Naive thymus-derived CD4-positive, alpha-beta T cell (primary cell): Measurements from ENCODE around the gene PARD6B. TPM values are rescaled to one million over a fixed set of nuclear protein-coding genes. Genes with fewer than 3 reads are reported as not detected.
"Not testable (repeated sequence)": the region's sequence is repeated elsewhere in the genome, so short reads cannot be mapped to it uniquely, and the experiment has no call there.

Experiments
- ATAC-seq: fragments of 150-1000 bp; cut with Tn5 transposase; 2 replicates; pipeline ENCODE4 v1.10.0; 2021; ENCODE audit warnings: mild to moderate bottlenecking, moderate library complexity
- CTCF ChIA-PET: fragments of 350-600 bp; sonication (Branson Sonifier 250); formaldehyde crosslinking; loops from one replicate; lab custom pipeline; 2021; ENCODE audit warnings: antibody characterized with exemption; lab: Charles Lee
- POLR2A ChIA-PET: fragments of 350-600 bp; sonication (Branson Sonifier 250); formaldehyde crosslinking; loops from one replicate; lab custom pipeline; 2021; ENCODE audit warnings: antibody characterized with exemption, inconsistent platforms; lab: Charles Lee
- DNase-seq, 9 donors: peaks; one replicate each; pipeline versions ENCODE4 v3.0.0 to v3.0.0-alpha.2; 2020 to 2022; ENCODE audit warnings: mixed read lengths in 1 of 9
- H3K27ac ChIP-seq: one replicate; pipeline ENCODE4 v1.7.0; 2013; ENCODE audit warnings: mild to moderate bottlenecking, low read depth, low read length, moderate library complexity
- H3K27me3 ChIP-seq, 2 donors: one replicate each; pipeline ENCODE4 v1.7.0; 2013; ENCODE audit warnings: low read length in 2 of 2, mild to moderate bottlenecking in 2 of 2, moderate library complexity in 2 of 2; ENCODE audit not compliant: control insufficient read depth in 2 of 2, insufficient read depth in 2 of 2
- H3K36me3 ChIP-seq, 3 experiments: 1 replicate in 2 of 3; 2 replicates in 1 of 3; pipeline ENCODE4 v1.7.0; 2013; ENCODE audit warnings: low read length in 3 of 3, mild to moderate bottlenecking in 3 of 3, moderate library complexity in 1 of 3; ENCODE audit not compliant: insufficient read depth in 3 of 3, control insufficient read depth in 2 of 3
- H3K4me1 ChIP-seq, 2 donors: one replicate each; pipeline ENCODE4 v1.7.0; 2013; ENCODE audit warnings: low read length in 2 of 2, mild to moderate bottlenecking in 2 of 2, moderate library complexity in 1 of 2; ENCODE audit not compliant: control insufficient read depth in 2 of 2, insufficient read depth in 2 of 2
- H3K4me3 ChIP-seq: 2 replicates; pipeline ENCODE4 v1.7.0; 2013; ENCODE audit warnings: mild to moderate bottlenecking, low read length
- H3K9me3 ChIP-seq, 3 experiments: 1 replicate in 2 of 3; 2 replicates in 1 of 3; pipeline ENCODE4 v1.7.0; 2013; ENCODE audit warnings: low read length in 3 of 3; ENCODE audit not compliant: control insufficient read depth in 2 of 3
- H3K27ac Mint-ChIP-seq, 9 donors: one replicate each; pipeline ENCODE4 v1.8.0; 2020 to 2022; ENCODE audit warnings: mixed read lengths in 9 of 9, mild to moderate bottlenecking in 8 of 9, moderate library complexity in 5 of 9, inconsistent platforms in 2 of 9
- H3K27me3 Mint-ChIP-seq, 5 donors: one replicate each; pipeline ENCODE4 v1.8.0; 2021 to 2022; ENCODE audit warnings: mixed read lengths in 5 of 5, mild to moderate bottlenecking in 1 of 5
- H3K36me3 Mint-ChIP-seq, 5 donors: one replicate each; pipeline ENCODE4 v1.8.0; 2020 to 2022; ENCODE audit warnings: mixed read lengths in 5 of 5, mild to moderate bottlenecking in 3 of 5, inconsistent platforms in 1 of 5
- H3K4me1 Mint-ChIP-seq, 7 donors: one replicate each; pipeline ENCODE4 v1.8.0; 2020 to 2022; ENCODE audit warnings: mixed read lengths in 7 of 7, mild to moderate bottlenecking in 3 of 7, inconsistent platforms in 1 of 7
- H3K4me3 Mint-ChIP-seq, 10 donors: one replicate each; pipeline ENCODE4 v1.8.0; 2020 to 2022; ENCODE audit warnings: mild to moderate bottlenecking in 10 of 10, mixed read lengths in 10 of 10, moderate library complexity in 6 of 10, inconsistent platforms in 2 of 10
- H3K9me3 Mint-ChIP-seq, 11 donors: one replicate each; pipeline ENCODE4 v1.8.0; 2020 to 2022; ENCODE audit warnings: mixed read lengths in 11 of 11, mild to moderate bottlenecking in 4 of 11, inconsistent platforms in 1 of 11, moderate library complexity in 1 of 11
- intact Hi-C, 2 donors: fragments of 100-400 bp; cut with micrococcal nuclease; formaldehyde crosslinking; loops; one replicate each; pipeline ENCODE4 v1.15.1; 2023
- polyA plus RNA-seq, 2 donors: library from polyadenylated mRNA; unstranded; fragments of 300-500 nt; fragmentation: Illumina TruSeq; gene quantifications; one replicate each; pipeline ENCODE4 v1.2.3, GENCODE V29; 2021
- total RNA-seq, 6 experiments: library from RNA in 5 of 6; stranded (reverse) in 5 of 6; gene quantifications; 1 replicate in 5 of 6; 2 replicates in 1 of 6; pipeline ENCODE4 v1.2.3 and lab custom pipeline; 2021 to 2026

The PARD6B gene
- total and polyA plus RNA-seq, 7 experiments from 2014 or later, result 0.60 to 10.8 (median 5.5) TPM

DNA sequence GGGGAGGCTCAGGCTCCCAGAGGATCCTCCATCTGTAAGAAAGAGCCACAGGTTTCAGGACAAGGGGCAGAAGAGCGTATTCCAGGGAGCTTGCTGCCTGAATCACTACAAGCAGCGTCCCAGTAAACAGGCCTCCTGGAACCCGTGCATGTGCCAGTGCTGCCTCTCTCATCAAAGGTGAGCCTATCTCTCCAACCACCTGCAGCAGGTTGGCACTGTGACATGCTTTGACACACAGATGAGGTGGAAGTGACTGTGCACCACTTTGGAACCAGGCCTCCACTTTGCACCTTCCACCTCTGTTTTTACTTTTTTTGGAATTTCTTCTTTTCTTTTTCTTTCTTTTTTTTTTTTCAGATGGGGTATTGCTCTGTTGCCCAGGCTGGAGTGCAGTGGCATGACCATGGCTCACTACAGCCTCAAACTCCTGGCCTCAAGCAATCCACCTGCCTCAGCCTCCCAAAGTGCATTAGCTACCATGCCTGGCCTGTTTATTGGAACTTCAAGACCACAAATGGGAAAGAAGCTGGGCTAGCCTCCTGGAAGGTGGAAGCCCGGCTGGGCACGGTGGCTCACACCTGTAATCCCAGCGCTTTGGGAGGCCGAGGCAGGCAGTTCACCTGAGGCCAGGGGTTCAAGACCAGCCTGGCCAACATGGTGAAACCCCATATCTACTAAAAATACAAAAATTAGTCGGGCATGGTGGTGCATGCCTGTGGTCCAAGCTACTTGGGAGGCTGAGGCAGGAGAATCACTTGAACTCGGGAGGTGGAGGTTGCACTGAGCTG is 27.5 kb upstream of the PARD6B start:
- H3K4me3 ChIP-seq, H3K4me3 Mint-ChIP-seq, H3K36me3 ChIP-seq, H3K36me3 Mint-ChIP-seq, H3K4me1 ChIP-seq, DNase-seq, H3K4me1 Mint-ChIP-seq, H3K27me3 Mint-ChIP-seq, H3K27me3 ChIP-seq, H3K9me3 Mint-ChIP-seq, H3K9me3 ChIP-seq, ATAC-seq, H3K27ac ChIP-seq, intact Hi-C loops, CTCF ChIA-PET, H3K27ac Mint-ChIP-seq: not testable (repeated sequence)
- POLR2A ChIA-PET, result interaction anchor here (0.7 kb wide), 1 partner anchor 34 kb away, joined by 3 read pairs; no protein-coding TSS in a partner anchor

DNA sequence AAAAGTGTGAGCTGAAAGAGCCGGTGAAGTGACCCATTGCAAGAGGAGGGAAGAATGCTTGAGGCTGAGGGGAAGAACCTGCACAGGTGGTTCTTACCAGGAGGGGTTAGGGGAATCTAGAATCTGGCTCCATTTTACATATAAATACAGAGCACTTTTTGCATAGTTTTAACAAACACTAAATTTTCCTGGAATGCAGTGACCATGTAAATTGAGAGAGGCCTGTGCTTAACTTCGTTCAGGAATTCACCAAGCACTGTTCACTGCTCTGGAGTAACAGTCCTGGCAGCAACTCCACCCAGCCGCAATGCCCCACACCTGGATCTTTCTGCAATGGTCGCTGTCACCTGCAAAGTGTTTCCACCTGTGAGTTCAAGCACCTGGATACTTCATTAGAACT is 26.9 kb upstream of the PARD6B start:
- no peaks in the 10 kb centered on the region for H3K36me3 Mint-ChIP-seq
- CTCF ChIA-PET, result no interaction called here
- H3K9me3 Mint-ChIP-seq, result no peaks in the 10 kb centered on the region

DNA sequence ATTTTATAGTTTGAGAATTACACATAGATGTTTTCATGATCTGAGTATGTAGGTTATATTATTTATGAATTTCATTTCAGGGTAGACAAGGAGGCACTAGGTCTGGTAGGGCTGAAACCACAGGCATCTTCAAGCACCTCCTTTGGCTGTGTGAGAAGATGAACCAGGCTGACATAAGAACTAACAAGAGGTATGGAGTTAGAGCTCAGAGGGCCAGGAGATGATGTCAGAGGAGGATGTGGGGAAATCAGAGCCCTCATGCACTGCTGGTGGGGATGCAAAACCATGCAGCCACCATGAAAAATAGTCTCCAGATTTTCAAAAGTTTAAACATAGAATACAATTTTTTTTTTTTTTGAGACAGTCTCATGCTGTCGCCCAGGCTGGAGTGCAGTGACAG is 26.4 kb upstream of the PARD6B start:
- Mint-ChIP-seq H3K36me3 (no peaks in the 10 kb centered on the region), H3K27ac (no peak overlapping the region), H3K27me3 (peaks cover 0 to 6% (median 0%) of the 10 kb centered on the region in 5 donors), H3K9me3 (no peaks in the 10 kb centered on the region), H3K4me1 (peaks cover 0 to 3% (median 0%) of the 10 kb centered on the region in 7 donors), H3K4me3 (no peak overlapping the region)
- ATAC-seq, result no peak
- ChIA-PET POLR2A (no interaction called here), CTCF (no interaction called here)
- H3K27ac ChIP-seq, result no peak overlapping the region
- H3K4me3 ChIP-seq, result no peak overlapping the region
- intact Hi-C loops, result no loop called here
- no peaks in the 10 kb centered on the region for H3K9me3 ChIP-seq
- no peaks in the 10 kb centered on the region for H3K4me1 ChIP-seq
- no peak for DNase-seq
- peaks cover 0 to 7% of the 10 kb centered on the region in 2 donors for H3K27me3 ChIP-seq
- H3K36me3 ChIP-seq, result no peaks in the 10 kb centered on the region

More for the DNA sequence above, 26.9 kb upstream of the PARD6B start:
- Histone ChIP-seq H3K27ac (no peak overlapping the region), H3K4me3 (no peak overlapping the region), H3K4me1 (no peaks in the 10 kb centered on the region), H3K36me3 (no peaks in the 10 kb centered on the region), H3K9me3 (no peaks in the 10 kb centered on the region), H3K27me3 (peaks cover 0 to 7% of the 10 kb centered on the region in 2 donors)
- POLR2A ChIA-PET, result interaction anchor here (0.7 kb wide), 1 partner anchor 34 kb away, joined by 3 read pairs; no protein-coding TSS in a partner anchor
- intact Hi-C loops, result no loop called here
- Mint-ChIP-seq H3K27me3 (peaks cover 0 to 7% (median 0%) of the 10 kb centered on the region in 5 donors), H3K27ac (no peak overlapping the region), H3K4me1 (peaks cover 0 to 3% (median 0%) of the 10 kb centered on the region in 7 donors), H3K4me3 (no peak overlapping the region)
- DNase-seq (no peak), ATAC-seq (no peak)

DNA sequence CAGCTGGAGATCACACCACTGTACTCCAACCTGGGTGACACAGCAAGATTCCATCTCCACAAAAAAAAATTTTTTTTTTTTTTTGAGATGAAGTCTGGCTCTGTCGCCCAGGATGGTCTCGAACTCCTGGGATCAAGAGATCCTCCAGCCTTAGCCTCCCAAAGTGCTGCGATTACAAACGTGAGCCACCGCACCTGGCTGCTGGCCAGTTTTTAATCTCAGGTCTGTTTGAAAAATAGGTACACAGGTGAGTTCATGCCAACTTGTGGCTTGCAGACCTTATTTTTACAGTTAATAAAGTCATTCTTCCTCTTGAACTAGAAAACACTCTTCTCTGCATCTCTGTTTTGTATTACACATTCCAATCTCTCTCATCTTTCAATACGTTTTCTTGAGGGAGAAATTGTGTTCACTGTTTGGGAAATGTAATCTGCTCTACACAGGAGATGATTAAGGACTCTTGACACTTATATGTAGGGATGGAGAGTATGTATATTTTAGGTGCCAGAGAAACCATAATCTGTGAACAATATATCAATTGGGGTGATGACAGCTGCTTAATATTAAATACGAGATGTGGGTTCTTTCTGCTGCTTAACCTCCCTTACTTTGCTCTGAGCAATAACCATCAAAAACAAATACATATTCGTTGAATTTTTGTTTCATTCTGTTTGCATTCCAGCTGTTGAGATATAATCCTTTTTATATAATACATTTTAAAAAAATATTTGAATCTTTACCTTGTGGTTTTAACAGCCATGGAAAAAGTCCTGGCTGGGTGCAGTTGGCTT is 22.3 kb upstream of the PARD6B start:
- intact Hi-C loops, result no loop called here
- no peak overlapping the region for H3K27ac ChIP-seq
- H3K4me3 ChIP-seq, result no peak overlapping the region
- Mint-ChIP-seq H3K4me3 (no peak overlapping the region), H3K9me3 (no peaks in the 10 kb centered on the region), H3K36me3 (peaks cover 0 to 5% (median 0%) of the 10 kb centered on the region in 5 donors), H3K27me3 (peaks cover 19 to 29% (median 27%) of the 10 kb centered on the region in 5 donors), H3K4me1 (peaks cover 0 to 3% (median 0%) of the 10 kb centered on the region in 7 donors), H3K27ac (no peak overlapping the region)
- H3K27me3 ChIP-seq, result peaks cover 0 to 3% of the 10 kb centered on the region in 2 donors
- ChIA-PET POLR2A (no interaction called here), CTCF (no interaction called here)
- no peak for DNase-seq
- no peaks in the 10 kb centered on the region for H3K36me3 ChIP-seq
- H3K4me1 ChIP-seq, result no peaks in the 10 kb centered on the region
- H3K9me3 ChIP-seq, result no peaks in the 10 kb centered on the region
- ATAC-seq, result no peak

DNA sequence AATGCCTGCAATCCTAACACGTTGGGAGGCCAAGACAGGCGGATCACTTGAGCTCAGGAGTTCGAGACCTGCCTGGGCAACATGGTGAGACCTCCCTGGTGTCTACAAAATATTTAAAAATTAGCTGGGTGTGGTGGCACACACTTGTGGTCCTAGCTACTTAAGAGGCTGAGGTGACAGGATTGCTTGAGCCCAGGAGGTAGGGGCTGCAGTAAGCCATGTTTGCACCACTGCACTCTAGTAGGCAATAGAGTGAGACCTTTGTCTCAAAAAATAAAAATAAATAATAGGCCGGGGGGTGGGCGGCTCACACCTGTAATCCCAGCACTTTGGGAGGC is 21.8 kb upstream of the PARD6B start:
- Histone ChIP-seq H3K27ac (no peak overlapping the region), H3K4me1 (no peaks in the 10 kb centered on the region), H3K36me3 (no peaks in the 10 kb centered on the region), H3K4me3 (no peak overlapping the region), H3K9me3 (no peaks in the 10 kb centered on the region), H3K27me3 (peaks cover 0 to 3% of the 10 kb centered on the region in 2 donors)
- ChIA-PET CTCF (no interaction called here), POLR2A (no interaction called here)
- Mint-ChIP-seq H3K27ac (no peak overlapping the region), H3K27me3 (peaks cover 19 to 29% (median 27%) of the 10 kb centered on the region in 5 donors), H3K4me3 (no peak overlapping the region), H3K4me1 (peaks cover 0 to 3% (median 0%) of the 10 kb centered on the region in 7 donors), H3K36me3 (peaks cover 0 to 5% (median 0%) of the 10 kb centered on the region in 5 donors), H3K9me3 (no peaks in the 10 kb centered on the region)
- ATAC-seq (no peak), DNase-seq (no peak)
- intact Hi-C loops, result no loop called here

DNA sequence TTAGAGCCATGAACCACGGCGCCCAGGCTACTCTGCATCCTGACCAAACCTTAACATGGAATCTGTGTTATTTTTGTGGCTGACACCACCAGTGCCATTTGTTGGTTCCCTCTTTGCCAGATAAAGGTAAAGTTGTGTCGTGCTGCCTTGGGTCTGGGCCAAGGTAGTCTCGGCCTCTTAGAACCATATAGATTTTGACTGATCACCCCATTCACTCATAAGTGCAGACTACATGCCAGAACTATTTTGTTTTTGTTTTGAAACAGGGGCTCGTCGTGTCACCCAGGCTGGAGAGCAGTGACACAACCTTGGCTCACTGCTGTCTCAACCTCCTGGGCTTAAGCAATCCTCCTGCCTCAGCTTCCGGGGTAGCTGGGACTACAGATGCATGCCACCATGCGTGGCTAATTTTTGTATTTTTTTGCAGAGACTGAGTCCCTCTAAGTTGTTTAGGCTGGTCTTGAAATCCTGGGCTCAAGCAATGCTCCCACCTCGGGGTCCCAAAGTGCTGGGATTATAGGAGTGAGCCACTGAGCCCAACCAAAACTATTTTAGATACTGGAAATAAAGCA is 20.8 kb upstream of the PARD6B start:
- H3K4me3 Mint-ChIP-seq, result no peak overlapping the region
- ATAC-seq, result no peak
- no peaks in the 10 kb centered on the region for H3K27me3 ChIP-seq
- ChIA-PET POLR2A (no interaction called here), CTCF (no interaction called here)
- DNase-seq, result no peak
- intact Hi-C loops, result no loop called here
- no peaks in the 10 kb centered on the region for H3K4me1 ChIP-seq
- no peaks in the 10 kb centered on the region for H3K9me3 Mint-ChIP-seq
- peaks cover 19 to 30% (median 27%) of the 10 kb centered on the region in 5 donors for H3K27me3 Mint-ChIP-seq
- no peaks in the 10 kb centered on the region for H3K9me3 ChIP-seq
- H3K36me3 ChIP-seq, result no peaks in the 10 kb centered on the region
- no peak overlapping the region for H3K4me3 ChIP-seq
- H3K4me1 Mint-ChIP-seq, result no peaks in the 10 kb centered on the region
- no peak overlapping the region for H3K27ac Mint-ChIP-seq
- no peak overlapping the region for H3K27ac ChIP-seq
- peaks cover 0 to 5% (median 0%) of the 10 kb centered on the region in 5 donors for H3K36me3 Mint-ChIP-seq
